Measurements from ENCODE around the gene BNIP3. TPM values are rescaled to one million over a fixed set of nuclear protein-coding genes. Genes with fewer than 3 reads are reported as not detected.
A peak's percentile ranks its signal among the peaks of the same experiment; 100 is the strongest.

The BNIP3 gene
- total and polyA plus RNA-seq, 2 of the 13 experiments (the other 11 are each of a cell fraction or from before 2014, with no cell fraction given): 73.7 to 223 TPM

DNA sequence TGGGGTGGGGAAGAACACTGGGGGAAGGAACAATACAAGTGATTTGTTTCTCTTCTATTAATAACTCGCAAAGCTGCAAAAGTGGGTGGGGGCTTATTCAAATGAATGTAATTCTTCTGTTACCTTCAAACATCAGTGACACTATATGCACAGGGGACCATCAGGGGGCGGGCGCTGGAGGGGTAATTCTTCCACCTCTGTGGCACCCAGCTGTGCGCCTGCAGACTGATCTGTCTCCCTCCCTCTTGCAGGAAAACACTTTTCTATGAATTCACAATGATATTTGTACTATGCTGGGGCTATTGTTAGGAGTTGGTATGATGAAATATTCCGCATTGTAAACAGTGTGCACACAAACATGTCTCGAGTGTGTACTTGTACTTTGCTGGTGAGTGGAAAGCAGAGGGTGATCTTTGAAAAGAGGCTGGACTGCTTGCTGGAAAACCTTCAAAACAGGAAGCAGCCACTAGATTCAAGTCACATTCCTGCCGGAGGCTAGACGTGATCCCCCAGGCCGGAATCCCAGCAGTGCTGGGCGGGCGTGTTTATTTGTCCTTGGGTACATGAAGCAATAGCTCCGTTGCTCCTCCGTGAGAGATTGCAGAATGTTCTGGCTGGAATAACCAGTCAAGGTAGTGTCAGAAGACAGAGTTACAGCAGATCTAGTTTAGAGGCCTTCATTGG lies 15.8 kb upstream of the BNIP3 start (continued):
- TF ChIP-seq CBX5 (CRISPR knock-in tag; IDR thresholded peaks at IDR 0.05; ENCODE audit: borderline replicate concordance) (peak; percentile 78; the same call in 1 of the 2 replicates), ZNF780A (CRISPR knock-in tag; IDR thresholded peaks at IDR 0.05) (peak; percentile 65; the same call in 1 of the 2 replicates), ZNF441 (CRISPR knock-in tag; IDR thresholded peaks at IDR 0.05; ENCODE audit: borderline replicate concordance) (peak; percentile 85; the same call in 1 of the 2 replicates), SPEN (CRISPR knock-in tag; IDR thresholded peaks at IDR 0.05; ENCODE audit: low read depth) (no peak), ISL2 (CRISPR knock-in tag; IDR thresholded peaks at IDR 0.05) (peak; percentile 34; the same call in 1 of the 2 replicates), CENPT (CRISPR knock-in tag; IDR thresholded peaks at IDR 0.05; ENCODE audit: low read depth) (no peak), EHMT2 (IDR thresholded peaks at IDR 0.05; ENCODE audit: borderline replicate concordance, low read depth, low read length) (no peak), ZNF430 (CRISPR knock-in tag; IDR thresholded peaks at IDR 0.05) (peak; percentile 90), ATM (IDR thresholded peaks at IDR 0.05; ENCODE audit: borderline replicate concordance) (no peak), ZMYM3 (CRISPR knock-in tag; IDR thresholded peaks at IDR 0.05) (peak; percentile 50; the same call in 1 of the 2 replicates), ZNF775 (CRISPR knock-in tag; IDR thresholded peaks at IDR 0.05; ENCODE audit: borderline replicate concordance) (0 out of 2 replicates have a peak, but pooled peaks have one; percentile 42), JUND (CRISPR knock-in tag; IDR thresholded peaks at IDR 0.05) (peak; percentile 67), ZNF263 (CRISPR knock-in tag; IDR thresholded peaks at IDR 0.05) (0 out of 2 replicates have a peak, but pooled peaks have one; percentile 30), HDAC2 (CRISPR knock-in tag; IDR thresholded peaks at IDR 0.05) (peak; percentile 91), NCOR1 (IDR thresholded peaks at IDR 0.05; ENCODE audit: borderline replicate concordance, low read length) (peak; percentile 68; the same call in 1 of the 2 replicates), RXRB (CRISPR knock-in tag; IDR thresholded peaks at IDR 0.05; ENCODE audit: borderline replicate concordance) (peak; percentile 86)
- TF ChIP-seq, protein P1, sequence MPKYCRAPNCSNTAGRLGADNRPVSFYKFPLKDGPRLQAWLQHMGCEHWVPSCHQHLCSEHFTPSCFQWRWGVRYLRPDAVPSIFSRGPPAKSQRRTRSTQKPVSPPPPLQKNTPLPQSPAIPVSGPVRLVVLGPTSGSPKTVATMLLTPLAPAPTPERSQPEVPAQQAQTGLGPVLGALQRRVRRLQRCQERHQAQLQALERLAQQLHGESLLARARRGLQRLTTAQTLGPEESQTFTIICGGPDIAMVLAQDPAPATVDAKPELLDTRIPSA (CRISPR knock-in tag; IDR thresholded peaks at IDR 0.05; ENCODE audit: borderline replicate concordance): no peak
- TF ChIP-seq, protein P2, sequence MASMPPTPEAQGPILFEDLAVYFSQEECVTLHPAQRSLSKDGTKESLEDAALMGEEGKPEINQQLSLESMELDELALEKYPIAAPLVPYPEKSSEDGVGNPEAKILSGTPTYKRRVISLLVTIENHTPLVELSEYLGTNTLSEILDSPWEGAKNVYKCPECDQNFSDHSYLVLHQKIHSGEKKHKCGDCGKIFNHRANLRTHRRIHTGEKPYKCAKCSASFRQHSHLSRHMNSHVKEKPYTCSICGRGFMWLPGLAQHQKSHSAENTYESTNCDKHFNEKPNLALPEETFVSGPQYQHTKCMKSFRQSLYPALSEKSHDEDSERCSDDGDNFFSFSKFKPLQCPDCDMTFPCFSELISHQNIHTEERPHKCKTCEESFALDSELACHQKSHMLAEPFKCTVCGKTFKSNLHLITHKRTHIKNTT (CRISPR knock-in tag; IDR thresholded peaks at IDR 0.05): 0 out of 2 replicates have a peak, but pooled peaks have one; percentile 5
- TF ChIP-seq, protein P3, sequence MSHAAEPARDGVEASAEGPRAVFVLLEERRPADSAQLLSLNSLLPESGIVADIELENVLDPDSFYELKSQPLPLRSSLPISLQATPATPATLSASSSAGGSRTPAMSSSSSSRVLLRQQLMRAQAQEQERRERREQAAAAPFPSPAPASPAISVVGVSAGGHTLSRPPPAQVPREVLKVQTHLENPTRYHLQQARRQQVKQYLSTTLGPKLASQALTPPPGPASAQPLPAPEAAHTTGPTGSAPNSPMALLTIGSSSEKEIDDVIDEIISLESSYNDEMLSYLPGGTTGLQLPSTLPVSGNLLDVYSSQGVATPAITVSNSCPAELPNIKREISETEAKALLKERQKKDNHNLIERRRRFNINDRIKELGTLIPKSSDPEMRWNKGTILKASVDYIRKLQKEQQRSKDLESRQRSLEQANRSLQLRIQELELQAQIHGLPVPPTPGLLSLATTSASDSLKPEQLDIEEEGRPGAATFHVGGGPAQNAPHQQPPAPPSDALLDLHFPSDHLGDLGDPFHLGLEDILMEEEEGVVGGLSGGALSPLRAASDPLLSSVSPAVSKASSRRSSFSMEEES (CRISPR knock-in tag; IDR thresholded peaks at IDR 0.05): peak; percentile 84
- TF ChIP-seq, protein P4, sequence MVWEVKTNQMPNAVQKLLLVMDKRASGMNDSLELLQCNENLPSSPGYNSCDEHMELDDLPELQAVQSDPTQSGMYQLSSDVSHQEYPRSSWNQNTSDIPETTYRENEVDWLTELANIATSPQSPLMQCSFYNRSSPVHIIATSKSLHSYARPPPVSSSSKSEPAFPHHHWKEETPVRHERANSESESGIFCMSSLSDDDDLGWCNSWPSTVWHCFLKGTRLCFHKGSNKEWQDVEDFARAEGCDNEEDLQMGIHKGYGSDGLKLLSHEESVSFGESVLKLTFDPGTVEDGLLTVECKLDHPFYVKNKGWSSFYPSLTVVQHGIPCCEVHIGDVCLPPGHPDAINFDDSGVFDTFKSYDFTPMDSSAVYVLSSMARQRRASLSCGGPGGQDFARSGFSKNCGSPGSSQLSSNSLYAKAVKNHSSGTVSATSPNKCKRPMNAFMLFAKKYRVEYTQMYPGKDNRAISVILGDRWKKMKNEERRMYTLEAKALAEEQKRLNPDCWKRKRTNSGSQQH (CRISPR knock-in tag; IDR thresholded peaks at IDR 0.05; ENCODE audit: low read depth): 0 out of 2 replicates have a peak, but pooled peaks have one; percentile 29
- TF ChIP-seq, protein P5, sequence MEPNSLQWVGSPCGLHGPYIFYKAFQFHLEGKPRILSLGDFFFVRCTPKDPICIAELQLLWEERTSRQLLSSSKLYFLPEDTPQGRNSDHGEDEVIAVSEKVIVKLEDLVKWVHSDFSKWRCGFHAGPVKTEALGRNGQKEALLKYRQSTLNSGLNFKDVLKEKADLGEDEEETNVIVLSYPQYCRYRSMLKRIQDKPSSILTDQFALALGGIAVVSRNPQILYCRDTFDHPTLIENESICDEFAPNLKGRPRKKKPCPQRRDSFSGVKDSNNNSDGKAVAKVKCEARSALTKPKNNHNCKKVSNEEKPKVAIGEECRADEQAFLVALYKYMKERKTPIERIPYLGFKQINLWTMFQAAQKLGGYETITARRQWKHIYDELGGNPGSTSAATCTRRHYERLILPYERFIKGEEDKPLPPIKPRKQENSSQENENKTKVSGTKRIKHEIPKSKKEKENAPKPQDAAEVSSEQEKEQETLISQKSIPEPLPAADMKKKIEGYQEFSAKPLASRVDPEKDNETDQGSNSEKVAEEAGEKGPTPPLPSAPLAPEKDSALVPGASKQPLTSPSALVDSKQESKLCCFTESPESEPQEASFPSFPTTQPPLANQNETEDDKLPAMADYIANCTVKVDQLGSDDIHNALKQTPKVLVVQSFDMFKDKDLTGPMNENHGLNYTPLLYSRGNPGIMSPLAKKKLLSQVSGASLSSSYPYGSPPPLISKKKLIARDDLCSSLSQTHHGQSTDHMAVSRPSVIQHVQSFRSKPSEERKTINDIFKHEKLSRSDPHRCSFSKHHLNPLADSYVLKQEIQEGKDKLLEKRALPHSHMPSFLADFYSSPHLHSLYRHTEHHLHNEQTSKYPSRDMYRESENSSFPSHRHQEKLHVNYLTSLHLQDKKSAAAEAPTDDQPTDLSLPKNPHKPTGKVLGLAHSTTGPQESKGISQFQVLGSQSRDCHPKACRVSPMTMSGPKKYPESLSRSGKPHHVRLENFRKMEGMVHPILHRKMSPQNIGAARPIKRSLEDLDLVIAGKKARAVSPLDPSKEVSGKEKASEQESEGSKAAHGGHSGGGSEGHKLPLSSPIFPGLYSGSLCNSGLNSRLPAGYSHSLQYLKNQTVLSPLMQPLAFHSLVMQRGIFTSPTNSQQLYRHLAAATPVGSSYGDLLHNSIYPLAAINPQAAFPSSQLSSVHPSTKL (CRISPR knock-in tag; IDR thresholded peaks at IDR 0.05): peak; percentile 96

All from HepG2 (cell line).